ENCODE data around the gene TRABD2B. TPM values are rescaled to one million over a fixed set of nuclear protein-coding genes. Genes with fewer than 3 reads are reported as not detected.

The TRABD2B gene
- total and polyA plus RNA-seq, 2 of the 13 experiments (the other 11 are each of a cell fraction or from before 2014, with no cell fraction given), result 0.04 TPM; not detected in 1

DNA sequence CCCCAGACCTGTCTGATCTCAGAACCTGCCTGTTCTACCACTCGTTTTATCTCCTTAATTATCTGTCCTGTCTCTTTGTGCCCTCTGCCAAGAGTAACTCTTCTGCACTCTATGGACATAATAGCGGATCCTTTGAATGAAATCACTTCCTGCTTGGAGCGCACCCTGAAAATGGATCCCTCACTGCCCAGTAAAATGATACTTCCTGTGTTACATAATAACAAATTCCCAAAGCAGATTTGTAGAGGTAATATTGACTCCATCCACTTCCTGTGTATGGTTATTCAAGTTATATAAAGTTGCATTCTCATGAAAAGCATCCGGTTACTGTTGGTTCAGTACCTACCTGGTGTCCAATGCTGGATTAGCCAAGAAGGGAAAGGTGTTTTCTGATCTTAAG lies 246.0 kb downstream of the TRABD2B start:
- in situ Hi-C loops (cut with HindIII; ENCODE audit: extremely low pct_ligation_motif_present, low pct_unique_long_range_greater_than_20kb), result no loop called here
- DNase-seq (ENCODE audit: low spot score), result no peak

More for the DNA sequence above, 246.0 kb downstream of the TRABD2B start:
- no peaks in the 10 kb centered on the region for H3K36me3 ChIP-seq (replicated peaks in 1 of 2; ENCODE audit: control insufficient read depth in 1 of 2, insufficient read depth in 2 of 2, low read length in 2 of 2)
- H2AFZ ChIP-seq (ENCODE audit: low read length), result no peak overlapping the region
- WGBS (ENCODE audit: low lambda C conversion rate), result 57% methylated on average over 4 of the region's 4 CpGs
- no peak overlapping the region for H3K27ac ChIP-seq (ENCODE audit: extremely low read length, insufficient read depth, low read length)
- H3K4me1 ChIP-seq (ENCODE audit: insufficient read depth, low read length), result no peaks in the 10 kb centered on the region
- intact Hi-C loops (cut with micrococcal nuclease; ENCODE audit: unreplicated experiment), result no loop called here
- H3K9ac ChIP-seq (ENCODE audit: insufficient read depth, low read depth, low read length), result no peak overlapping the region
- TF ChIP-seq SIX1 (CRISPR knock-in tag; IDR thresholded peaks at IDR 0.05; ENCODE audit: borderline replicate concordance) (peak; percentile 55; the same call in 1 of the 2 replicates), CC2D1A (CRISPR knock-in tag; IDR thresholded peaks at IDR 0.05) (no peak), GABPA (IDR thresholded peaks at IDR 0.05; ENCODE audit: low read depth, low read length) (peak; percentile 25; the same call in 1 of the 2 replicates), GABPA (CRISPR knock-in tag; IDR thresholded peaks at IDR 0.05; ENCODE audit: low read depth) (peak; percentile 87), TCF7 (IDR thresholded peaks at IDR 0.05; ENCODE audit: low read depth) (no peak), NR3C1 (CRISPR knock-in tag; IDR thresholded peaks at IDR 0.05) (no peak), SRF (IDR thresholded peaks at IDR 0.05; ENCODE audit: low read depth, low read length) (no peak), U2AF2 (IDR thresholded peaks at IDR 0.05; ENCODE audit: low read depth, low read length) (no peak), RAD21 (CRISPR knock-in tag; IDR thresholded peaks at IDR 0.05) (no peak), GABPB1 (CRISPR knock-in tag; IDR thresholded peaks at IDR 0.05) (peak; percentile 49; the same call in 1 of the 2 replicates)
- TF ChIP-seq, protein P1, sequence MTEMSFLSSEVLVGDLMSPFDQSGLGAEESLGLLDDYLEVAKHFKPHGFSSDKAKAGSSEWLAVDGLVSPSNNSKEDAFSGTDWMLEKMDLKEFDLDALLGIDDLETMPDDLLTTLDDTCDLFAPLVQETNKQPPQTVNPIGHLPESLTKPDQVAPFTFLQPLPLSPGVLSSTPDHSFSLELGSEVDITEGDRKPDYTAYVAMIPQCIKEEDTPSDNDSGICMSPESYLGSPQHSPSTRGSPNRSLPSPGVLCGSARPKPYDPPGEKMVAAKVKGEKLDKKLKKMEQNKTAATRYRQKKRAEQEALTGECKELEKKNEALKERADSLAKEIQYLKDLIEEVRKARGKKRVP (CRISPR knock-in tag; IDR thresholded peaks at IDR 0.05), result no peak
- TF ChIP-seq, protein P2, sequence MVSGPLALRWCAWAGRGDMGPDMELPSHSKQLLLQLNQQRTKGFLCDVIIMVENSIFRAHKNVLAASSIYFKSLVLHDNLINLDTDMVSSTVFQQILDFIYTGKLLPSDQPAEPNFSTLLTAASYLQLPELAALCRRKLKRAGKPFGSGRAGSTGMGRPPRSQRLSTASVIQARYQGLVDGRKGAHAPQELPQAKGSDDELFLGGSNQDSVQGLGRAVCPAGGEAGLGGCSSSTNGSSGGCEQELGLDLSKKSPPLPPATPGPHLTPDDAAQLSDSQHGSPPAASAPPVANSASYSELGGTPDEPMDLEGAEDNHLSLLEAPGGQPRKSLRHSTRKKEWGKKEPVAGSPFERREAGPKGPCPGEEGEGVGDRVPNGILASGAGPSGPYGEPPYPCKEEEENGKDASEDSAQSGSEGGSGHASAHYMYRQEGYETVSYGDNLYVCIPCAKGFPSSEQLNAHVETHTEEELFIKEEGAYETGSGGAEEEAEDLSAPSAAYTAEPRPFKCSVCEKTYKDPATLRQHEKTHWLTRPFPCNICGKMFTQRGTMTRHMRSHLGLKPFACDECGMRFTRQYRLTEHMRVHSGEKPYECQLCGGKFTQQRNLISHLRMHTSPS (CRISPR knock-in tag; IDR thresholded peaks at IDR 0.05; ENCODE audit: low read depth), result no peak
- ATAC-seq (no peak), FAIRE-seq (no peak)
- no peak overlapping the region for H3K4me3 ChIP-seq (replicated peaks in 1 of 3; ENCODE audit: insufficient read depth in 1 of 3, low read depth in 2 of 3, low read length in 3 of 3)
- no peaks in the 10 kb centered on the region for H3K79me2 ChIP-seq (ENCODE audit: insufficient read depth, low read length)
- H3K27me3 ChIP-seq (ENCODE audit: control insufficient read depth in 1 of 2, insufficient read depth in 2 of 2, low read length in 2 of 2), result peaks cover 0 to 5% of the 10 kb centered on the region in 2 experiments; a peak in 1 of 5 replicates
- no peaks in the 10 kb centered on the region for H4K20me1 ChIP-seq (ENCODE audit: insufficient read depth, low read length)
- BruUV-seq (replicated peaks), result no TSS peak
- no peaks in the 10 kb centered on the region for H3K9me3 ChIP-seq (ENCODE audit: low read length)
- POLR2A ChIA-PET, result no interaction called here
- H3K4me2 ChIP-seq (ENCODE audit: low read depth, low read length), result no peak overlapping the region
- CTCF ChIA-PET (ENCODE audit: low intra/inter-chr PET ratio, low total read pairs), result no interaction called here
